Head of caudate nucleus (tissue), 42 donors: ENCODE data around the gene RNF31.

Experiments used
- DNase-seq, 42 donors: peaks; one replicate each; pipeline versions ENCODE4 v3.0.0 to v3.0.0-alpha.2; 2020 to 2021; ENCODE audit warnings: mixed read lengths in 7 of 42
- intact Hi-C: fragments of 100-400 bp; cut with DNase I; formaldehyde crosslinking; loops from one replicate; pipeline ENCODE4 v1.15.0; 2022

Gene RNF31

GRCh38 chr14:24115422-24116127 is 31.7 kb upstream of the RNF31 start:
- DNase-seq: no peak
- intact Hi-C loops: loop anchor here (2.0 kb wide), 1 partner anchor 25 kb away; the partner anchor contains the start of gene EMC9

DNA sequence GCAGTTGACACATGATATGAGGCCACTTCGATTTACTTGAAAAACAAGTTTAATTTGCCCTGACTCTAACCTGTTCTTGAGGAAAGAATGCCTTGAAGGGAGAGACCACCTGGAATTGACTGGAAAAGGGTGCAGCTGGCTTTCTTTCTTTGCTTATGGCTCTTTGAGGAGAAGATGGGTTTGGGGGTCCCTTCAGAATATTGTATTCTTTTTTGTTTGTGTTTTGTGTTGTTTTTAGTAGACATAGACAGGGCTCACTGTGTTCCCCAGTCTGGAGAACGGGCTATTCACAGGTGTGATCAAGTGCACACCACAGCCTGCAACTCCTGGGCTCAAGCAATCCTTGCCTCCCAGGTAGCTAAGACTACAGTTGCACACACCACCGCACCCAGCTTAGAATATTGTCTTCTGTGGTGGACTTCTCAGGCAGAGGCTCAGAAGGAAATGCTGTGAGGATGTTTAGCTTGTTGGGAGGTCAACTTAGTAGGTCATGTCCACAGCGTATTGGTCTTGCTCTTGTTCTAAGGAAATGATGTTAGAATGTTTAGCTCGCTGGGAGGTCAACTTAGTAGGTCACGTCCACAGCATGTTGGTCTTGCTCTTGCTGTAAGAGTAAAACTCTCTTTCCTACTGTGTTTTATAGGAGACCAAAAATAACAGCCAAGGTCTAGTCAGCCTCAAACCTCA is 31.0 kb upstream of the RNF31 start:
- no peak for DNase-seq
- intact Hi-C loops: no loop called here

DNA sequence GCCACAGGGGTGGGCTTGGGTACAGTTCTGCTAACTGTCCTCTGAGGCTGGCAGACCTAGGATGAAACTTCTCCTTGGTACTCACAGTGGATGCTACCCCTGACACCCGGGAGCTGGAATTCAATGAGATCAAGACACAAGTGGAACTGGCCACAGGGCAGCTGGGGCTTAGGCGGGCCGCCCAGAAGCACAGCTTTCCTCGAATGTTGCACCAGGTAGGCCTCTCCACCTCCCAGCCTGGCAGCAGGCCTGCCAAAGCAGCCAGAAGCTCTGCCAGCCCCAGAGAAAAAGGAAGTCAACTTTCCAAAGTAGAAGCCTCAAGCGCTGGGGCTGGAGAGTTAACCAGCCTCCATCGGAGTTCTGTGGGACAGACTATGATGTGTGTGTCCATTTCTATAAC is 30.1 kb upstream of the RNF31 start:
- DNase-seq: no peak
- intact Hi-C loops: no loop called here

GRCh38 chr14:24119691-24120090 is 27.6 kb upstream of the RNF31 start:
- intact Hi-C loops: no loop called here
- DNase-seq: no peak

- intact Hi-C loops: no loop called here
Observed at GRCh38 chr14:24121210-24121609, 26.1 kb upstream of the RNF31 start.

GRCh38 chr14:24122416-24122815 is 24.9 kb upstream of the RNF31 start:
- no peak for DNase-seq
- intact Hi-C loops: no loop called here

More at GRCh38 chr14:24121210-24121609, 26.1 kb upstream of the RNF31 start:
- no peak for DNase-seq

GRCh38 chr14:24122898-24123297 is 24.4 kb upstream of the RNF31 start:
- intact Hi-C loops: no loop called here
- no peak for DNase-seq

DNA sequence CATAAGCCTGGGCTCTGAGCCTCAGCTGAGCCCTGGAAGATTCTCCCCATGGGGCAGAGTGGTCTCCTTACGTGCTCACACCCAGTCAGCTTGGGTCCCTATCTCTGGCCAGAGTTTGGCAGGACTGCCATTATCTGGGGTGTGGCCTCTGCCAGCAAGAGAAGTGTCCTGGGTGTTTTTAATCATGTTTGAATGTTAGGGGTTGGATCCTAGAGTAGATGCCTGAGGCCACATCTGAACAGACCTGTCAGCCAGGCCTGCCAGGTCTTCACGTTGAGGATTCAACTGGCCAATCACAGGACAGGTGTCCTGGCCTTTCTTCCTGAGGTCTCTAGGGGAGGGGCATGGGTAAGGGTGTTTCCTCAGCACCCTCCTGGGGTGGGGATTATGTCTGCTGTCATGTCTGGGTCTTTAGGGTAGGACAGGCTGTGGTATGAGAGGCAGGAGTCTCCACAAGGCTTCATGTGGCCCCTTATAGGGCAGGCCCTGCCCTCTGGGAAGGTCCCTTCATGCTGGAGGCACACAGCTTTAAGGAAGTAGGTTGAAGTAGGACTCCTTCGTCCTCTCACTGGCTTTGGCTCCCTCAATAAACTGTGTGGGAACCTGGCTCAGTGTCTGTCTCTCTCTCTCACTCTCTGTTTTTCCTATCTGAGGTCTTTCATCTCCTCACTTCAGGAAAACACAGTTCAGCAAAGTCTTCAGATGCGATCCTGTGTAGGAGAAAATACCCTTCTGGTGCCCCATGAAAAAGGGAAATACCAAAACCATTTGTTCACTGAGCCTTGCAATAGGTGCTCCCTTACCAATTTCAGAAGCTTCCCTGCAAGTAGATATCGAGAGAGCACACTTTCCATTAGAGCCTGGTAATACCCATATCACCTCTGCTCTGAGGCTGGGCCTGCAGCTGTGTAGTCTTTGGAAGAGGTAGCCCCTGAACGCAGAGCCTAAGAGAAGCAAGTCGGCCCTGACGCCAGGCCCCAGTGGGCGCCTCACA is 23.6 kb upstream of the RNF31 start:
- intact Hi-C loops: no loop called here
- no peak for DNase-seq

GRCh38 chr14:24126939-24127338 is 20.4 kb upstream of the RNF31 start:
- intact Hi-C loops: no loop called here
- DNase-seq: no peak

DNA sequence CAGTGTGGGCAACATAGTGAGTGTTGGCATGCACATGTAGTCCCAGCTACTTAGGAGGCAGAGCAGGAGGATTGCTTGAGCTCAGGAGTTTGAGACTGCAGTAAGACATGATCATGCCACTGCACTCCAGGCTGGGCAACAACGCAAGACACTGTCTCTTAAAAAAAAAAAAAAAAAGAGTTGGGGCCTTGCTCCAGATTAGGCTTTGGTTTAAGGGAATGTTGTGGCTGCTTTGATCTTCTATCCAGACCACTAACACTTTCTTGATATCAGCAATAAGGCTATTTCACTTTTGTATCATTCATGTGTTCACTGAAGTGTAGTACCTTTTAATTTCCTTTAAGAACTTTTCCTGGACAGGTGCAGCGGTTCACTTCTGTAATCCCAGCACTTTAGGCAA is 19.6 kb upstream of the RNF31 start:
- DNase-seq: no peak
- intact Hi-C loops: no loop called here

DNA sequence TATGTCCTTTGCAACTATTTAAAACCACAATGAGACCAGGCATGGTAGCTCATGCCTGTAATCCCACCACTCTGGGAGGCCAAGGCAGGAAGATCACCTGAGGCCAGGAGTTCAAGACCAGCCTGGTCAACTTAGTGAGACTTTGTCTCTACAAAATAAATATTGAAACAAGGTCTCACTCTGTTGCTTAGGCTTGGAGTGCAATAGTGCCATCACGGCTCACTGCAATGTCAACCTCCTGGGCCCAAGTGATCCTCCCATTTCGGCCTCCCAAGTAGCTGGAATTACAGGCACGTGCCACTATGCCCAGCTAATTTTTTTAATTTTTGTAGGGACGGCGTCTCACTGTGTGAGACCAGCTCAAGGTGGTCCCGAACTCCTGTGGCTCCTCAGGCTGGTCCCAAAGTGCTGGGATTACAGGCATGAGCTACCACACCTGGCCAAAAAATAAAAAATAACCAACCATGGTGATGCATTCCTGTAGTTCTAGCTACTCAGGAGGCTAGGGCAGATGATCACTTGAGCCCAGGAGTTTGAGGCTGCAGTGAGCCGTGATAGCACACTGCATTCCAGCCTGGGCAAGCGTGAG is 17.8 kb upstream of the RNF31 start:
- intact Hi-C loops: no loop called here
- no peak for DNase-seq

DNA sequence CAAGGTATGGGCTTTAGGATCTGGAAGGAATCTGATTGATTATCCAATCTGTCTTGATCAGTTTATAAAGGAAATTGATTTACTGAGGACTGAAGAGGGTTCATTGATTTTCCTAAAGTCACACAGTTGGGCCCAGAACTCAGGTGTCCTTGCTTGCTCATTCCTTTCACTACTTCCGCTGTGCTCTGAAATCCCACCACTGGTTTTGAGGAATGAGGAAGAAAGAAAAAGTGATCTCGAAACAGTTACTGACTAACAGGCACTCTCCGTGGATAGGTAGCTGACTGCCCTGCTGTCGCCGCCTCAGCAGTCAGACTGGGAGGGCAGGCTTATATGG is 16.9 kb upstream of the RNF31 start, which contains the start of gene FITM1:
Gene FITM1 (plus strand): TSS at position 280 of the 337 bp plus-strand sequence. CDS start 905 bp downstream, outside the sequence.
- DNase-seq: no peak
- intact Hi-C loops: no loop called here

- intact Hi-C loops: no loop called here
- DNase-seq: no peak
Observed at GRCh38 chr14:24130717-24131548, 16.4 kb upstream of the RNF31 start.

GRCh38 chr14:24131549-24131966 is 15.7 kb upstream of the RNF31 start:
- DNase-seq: no peak
- intact Hi-C loops: no loop called here

GRCh38 chr14:24132061-24132685 is 15.1 kb upstream of the RNF31 start:
- intact Hi-C loops: no loop called here
- DNase-seq: no peak

- DNase-seq: no peak
- intact Hi-C loops: no loop called here
Observed at GRCh38 chr14:24132976-24133375, 14.3 kb upstream of the RNF31 start.

- intact Hi-C loops: no loop called here
- no peak for DNase-seq
Observed at GRCh38 chr14:24133735-24134134, 13.6 kb upstream of the RNF31 start.

DNA sequence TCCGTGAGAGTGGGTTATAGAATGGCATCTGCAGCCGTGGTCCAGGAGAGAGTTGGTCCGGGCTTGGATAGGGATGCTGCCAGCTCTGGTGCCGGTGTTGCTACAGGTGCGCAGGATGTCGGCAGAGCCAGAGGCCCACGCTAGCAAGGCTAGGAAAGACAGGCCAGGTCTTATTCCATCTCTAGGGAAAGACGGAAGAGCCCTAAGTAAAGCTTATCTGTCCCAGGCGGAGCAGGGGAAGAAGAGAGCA is 11.8 kb upstream of the RNF31 start:
- intact Hi-C loops: no loop called here

More for the DNA sequence above, 11.8 kb upstream of the RNF31 start:
- DNase-seq: peak in 7 of 42 donors; percentile 17 to 47 (median 23)
